Measurements from ENCODE around the gene UBE3B.
A peak's percentile ranks its signal among the peaks of the same experiment; 100 is the strongest.
"Not testable (repeated sequence)": the region's sequence is repeated elsewhere in the genome, so short reads cannot be mapped to it uniquely, and the experiment has no call there.

Gene UBE3B

GRCh38 chr12:109469517-109469916 is 7.9 kb upstream of the UBE3B start:
- Histone ChIP-seq H3K9ac (no peak overlapping the region), H3K4me1 (no peaks in the 10 kb centered on the region), H3K27ac (no peak overlapping the region), H3K27me3 (ENCODE audit: control insufficient read depth, insufficient read depth, low read length) (no peaks in the 10 kb centered on the region), H2AFZ (no peak overlapping the region), H3K4me2 (ENCODE audit: low read length) (no peak overlapping the region), H3K79me2 (peaks cover 55% of the 10 kb centered on the region), H3K9me3 (ENCODE audit: control insufficient read depth, low read length) (no peaks in the 10 kb centered on the region), H3K4me3 (ENCODE audit: low read depth, low read length) (no peak overlapping the region), H3K36me3 (ENCODE audit: control insufficient read depth, insufficient read depth, low read length) (no peaks in the 10 kb centered on the region)
- TF ChIP-seq CTCF (IDR thresholded peaks at IDR 0.05): no peak

- no peaks in the 10 kb centered on the region for H3K27me3 ChIP-seq (ENCODE audit: control insufficient read depth, insufficient read depth, low read length)
- TF ChIP-seq CTCF (IDR thresholded peaks at IDR 0.05): no peak
- H3K9me3 ChIP-seq (ENCODE audit: control insufficient read depth, low read length): no peaks in the 10 kb centered on the region
- H3K4me3 ChIP-seq (ENCODE audit: low read depth, low read length): no peak overlapping the region
- peaks cover 6% of the 10 kb centered on the region for H3K4me1 ChIP-seq
- H3K79me2 ChIP-seq: peaks cover 51% of the 10 kb centered on the region
- H2AFZ ChIP-seq: no peak overlapping the region
- H3K4me2 ChIP-seq (ENCODE audit: low read length): no peak overlapping the region
- no peaks in the 10 kb centered on the region for H3K36me3 ChIP-seq (ENCODE audit: control insufficient read depth, insufficient read depth, low read length)
- no peak overlapping the region for H3K9ac ChIP-seq
- no peak overlapping the region for H3K27ac ChIP-seq
These were observed 4.4 kb upstream of the UBE3B start for GRCh38 chr12:109473006-109473405.

- H3K27ac ChIP-seq; H3K4me1 ChIP-seq; H2AFZ ChIP-seq; H3K36me3 ChIP-seq (ENCODE audit: control insufficient read depth, insufficient read depth, low read length); H3K9me3 ChIP-seq (ENCODE audit: control insufficient read depth, low read length); H3K9ac ChIP-seq; H3K27me3 ChIP-seq (ENCODE audit: control insufficient read depth, insufficient read depth, low read length); H3K4me2 ChIP-seq (ENCODE audit: low read length); H3K4me3 ChIP-seq (ENCODE audit: low read depth, low read length): not testable (repeated sequence)
- peaks cover 55% of the 10 kb centered on the region for H3K79me2 ChIP-seq
These were observed 3.7 kb upstream of the UBE3B start for GRCh38 chr12:109473526-109474270.

GRCh38 chr12:109475121-109475520 is 2.3 kb upstream of the UBE3B start:
- Histone ChIP-seq H3K9me3 (ENCODE audit: control insufficient read depth, low read length) (no peaks in the 10 kb centered on the region), H3K4me3 (ENCODE audit: low read depth, low read length) (no peak overlapping the region), H3K36me3 (ENCODE audit: control insufficient read depth, insufficient read depth, low read length) (no peaks in the 10 kb centered on the region), H3K27me3 (ENCODE audit: control insufficient read depth, insufficient read depth, low read length) (no peaks in the 10 kb centered on the region), H3K4me1 (peaks cover 9% of the 10 kb centered on the region), H3K4me2 (ENCODE audit: low read length) (no peak overlapping the region), H2AFZ (no peak overlapping the region), H3K79me2 (peaks cover 46% of the 10 kb centered on the region), H3K27ac (no peak overlapping the region), H3K9ac (no peak overlapping the region)
- TF ChIP-seq CTCF (IDR thresholded peaks at IDR 0.05): no peak

GRCh38 chr12:109475993-109476806 is 1.2 kb upstream of the UBE3B start:
- peaks cover 9% of the 10 kb centered on the region for H3K4me1 ChIP-seq
- H3K9ac ChIP-seq: peak overlapping the region; percentile 88
- H3K27me3 ChIP-seq (ENCODE audit: control insufficient read depth, insufficient read depth, low read length): no peaks in the 10 kb centered on the region
- no peaks in the 10 kb centered on the region for H3K9me3 ChIP-seq (ENCODE audit: control insufficient read depth, low read length)
- H3K79me2 ChIP-seq: peaks cover 42% of the 10 kb centered on the region
- H2AFZ ChIP-seq: peak overlapping the region; percentile 99
- H3K36me3 ChIP-seq (ENCODE audit: control insufficient read depth, insufficient read depth, low read length): no peaks in the 10 kb centered on the region
- H3K4me3 ChIP-seq (ENCODE audit: low read depth, low read length): peak overlapping the region; percentile 98
- no peak for TF ChIP-seq CTCF (IDR thresholded peaks at IDR 0.05)
- H3K27ac ChIP-seq: peak overlapping the region; percentile 96
- H3K4me2 ChIP-seq (ENCODE audit: low read length): peak overlapping the region; percentile 99
